ENCODE results near the gene HHAT. TPM values are rescaled to one million over a fixed set of nuclear protein-coding genes. Genes with fewer than 3 reads are reported as not detected.

Gene HHAT
- total RNA-seq, 2 donors from 2014 or later = 1.6 to 2.0 TPM

DNA sequence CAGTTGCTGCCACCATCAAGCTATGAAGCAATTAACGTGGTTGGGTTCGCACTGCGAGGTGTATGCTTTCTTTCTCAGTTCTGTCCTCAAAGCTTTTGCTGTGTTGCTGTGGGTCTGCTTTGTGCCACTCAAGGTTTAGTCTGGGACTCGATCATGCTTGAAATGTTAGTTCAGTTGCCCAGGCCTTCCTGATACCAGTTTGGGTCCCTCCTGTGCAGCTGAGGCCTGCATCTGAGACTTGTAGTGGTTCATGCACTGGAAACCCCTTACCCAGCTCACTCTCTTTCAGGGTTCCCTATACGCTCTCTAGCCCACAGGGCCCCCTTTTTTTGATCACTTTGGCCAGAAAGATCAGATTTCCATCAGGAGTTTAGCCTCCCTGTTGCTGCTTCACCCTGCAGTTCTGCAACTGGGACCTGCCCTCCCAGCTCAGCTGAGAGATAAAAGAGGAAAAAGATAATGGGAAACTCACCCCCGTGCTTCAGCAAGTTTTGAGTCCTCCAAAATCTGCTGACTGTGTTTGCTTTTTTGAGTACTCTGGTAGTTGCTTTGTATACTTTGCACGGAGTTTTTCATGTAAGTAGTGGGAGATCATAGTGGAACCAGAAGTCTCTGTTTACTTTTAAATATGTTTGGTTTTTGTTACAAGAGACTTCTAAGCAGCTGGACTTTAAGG, 317.0 kb downstream of the HHAT start:
- Histone ChIP-seq H3K27ac (no peak overlapping the region), H3K4me1 (no peaks in the 10 kb centered on the region), H3K27me3 (no peaks in the 10 kb centered on the region), H3K4me3 (no peak overlapping the region), H3K36me3 (no peaks in the 10 kb centered on the region), H3K9me3 (no peaks in the 10 kb centered on the region)
- no peak for DNase-seq (ENCODE audit: low spot score)
- TF ChIP-seq, protein P1, sequence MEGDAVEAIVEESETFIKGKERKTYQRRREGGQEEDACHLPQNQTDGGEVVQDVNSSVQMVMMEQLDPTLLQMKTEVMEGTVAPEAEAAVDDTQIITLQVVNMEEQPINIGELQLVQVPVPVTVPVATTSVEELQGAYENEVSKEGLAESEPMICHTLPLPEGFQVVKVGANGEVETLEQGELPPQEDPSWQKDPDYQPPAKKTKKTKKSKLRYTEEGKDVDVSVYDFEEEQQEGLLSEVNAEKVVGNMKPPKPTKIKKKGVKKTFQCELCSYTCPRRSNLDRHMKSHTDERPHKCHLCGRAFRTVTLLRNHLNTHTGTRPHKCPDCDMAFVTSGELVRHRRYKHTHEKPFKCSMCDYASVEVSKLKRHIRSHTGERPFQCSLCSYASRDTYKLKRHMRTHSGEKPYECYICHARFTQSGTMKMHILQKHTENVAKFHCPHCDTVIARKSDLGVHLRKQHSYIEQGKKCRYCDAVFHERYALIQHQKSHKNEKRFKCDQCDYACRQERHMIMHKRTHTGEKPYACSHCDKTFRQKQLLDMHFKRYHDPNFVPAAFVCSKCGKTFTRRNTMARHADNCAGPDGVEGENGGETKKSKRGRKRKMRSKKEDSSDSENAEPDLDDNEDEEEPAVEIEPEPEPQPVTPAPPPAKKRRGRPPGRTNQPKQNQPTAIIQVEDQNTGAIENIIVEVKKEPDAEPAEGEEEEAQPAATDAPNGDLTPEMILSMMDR (IDR thresholded peaks at IDR 0.05) = no peak

- TF ChIP-seq, protein P1 (IDR thresholded peaks at IDR 0.05) = no peak
- H3K4me1 ChIP-seq = no peaks in the 10 kb centered on the region
- H3K27ac ChIP-seq = no peak overlapping the region
- H3K9me3 ChIP-seq = no peaks in the 10 kb centered on the region
- no peak overlapping the region for H3K4me3 ChIP-seq
- no peaks in the 10 kb centered on the region for H3K36me3 ChIP-seq
- H3K27me3 ChIP-seq = no peaks in the 10 kb centered on the region
- no peak for DNase-seq (ENCODE audit: low spot score)
These were observed 317.5 kb downstream of the HHAT start for GRCh38 chr1:210646258-210646616.

DNA sequence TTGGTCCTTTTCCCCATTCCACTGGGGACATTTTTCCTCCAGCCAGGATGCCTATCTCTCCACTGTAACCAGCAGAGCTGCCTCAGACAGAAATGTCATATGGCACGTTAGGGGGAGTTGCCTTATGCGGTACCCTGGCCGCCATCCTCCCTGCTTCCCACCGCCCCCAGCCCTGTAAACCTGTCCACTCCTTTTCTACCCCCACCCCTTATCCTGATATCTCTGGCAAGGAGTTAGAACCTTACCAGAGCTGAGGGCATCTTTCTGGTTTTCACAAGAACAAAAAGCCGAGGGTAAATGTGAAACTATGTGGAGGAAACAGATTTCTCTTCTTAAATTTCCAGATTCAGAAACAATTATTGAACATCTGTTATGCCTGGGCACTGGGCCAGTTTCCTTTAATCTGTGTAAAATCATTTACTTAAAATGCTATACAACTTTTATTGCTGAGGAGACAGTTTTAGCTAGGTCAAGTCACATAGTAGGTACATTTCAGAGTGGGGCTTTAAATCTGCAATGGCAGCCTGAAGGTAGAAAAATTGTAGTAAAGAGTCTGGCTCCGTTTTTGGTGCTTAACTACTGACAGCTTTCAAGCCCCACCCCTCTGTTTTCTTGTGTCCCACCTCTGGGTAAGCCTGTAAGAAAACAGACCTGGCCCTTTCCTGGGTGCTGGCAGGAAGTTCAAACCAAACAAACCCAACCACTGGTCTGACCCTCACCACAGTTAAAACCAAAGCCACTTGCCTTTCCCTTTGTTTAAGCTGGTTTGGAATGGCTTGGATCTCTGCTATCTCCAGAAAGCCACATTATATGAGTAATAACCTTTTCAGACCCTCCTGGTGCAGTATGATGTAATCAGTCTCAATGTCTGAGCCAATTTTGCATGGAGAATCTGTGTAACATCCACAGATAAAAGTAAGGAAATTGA, 319.0 kb downstream of the HHAT start:
- H3K4me1 ChIP-seq = no peaks in the 10 kb centered on the region
- DNase-seq (ENCODE audit: low spot score) = no peak
- no peak overlapping the region for H3K27ac ChIP-seq
- no peaks in the 10 kb centered on the region for H3K27me3 ChIP-seq
- H3K36me3 ChIP-seq = no peaks in the 10 kb centered on the region
- H3K4me3 ChIP-seq = no peak overlapping the region
- TF ChIP-seq, protein P1 (IDR thresholded peaks at IDR 0.05) = no peak
- H3K9me3 ChIP-seq = no peaks in the 10 kb centered on the region

DNA sequence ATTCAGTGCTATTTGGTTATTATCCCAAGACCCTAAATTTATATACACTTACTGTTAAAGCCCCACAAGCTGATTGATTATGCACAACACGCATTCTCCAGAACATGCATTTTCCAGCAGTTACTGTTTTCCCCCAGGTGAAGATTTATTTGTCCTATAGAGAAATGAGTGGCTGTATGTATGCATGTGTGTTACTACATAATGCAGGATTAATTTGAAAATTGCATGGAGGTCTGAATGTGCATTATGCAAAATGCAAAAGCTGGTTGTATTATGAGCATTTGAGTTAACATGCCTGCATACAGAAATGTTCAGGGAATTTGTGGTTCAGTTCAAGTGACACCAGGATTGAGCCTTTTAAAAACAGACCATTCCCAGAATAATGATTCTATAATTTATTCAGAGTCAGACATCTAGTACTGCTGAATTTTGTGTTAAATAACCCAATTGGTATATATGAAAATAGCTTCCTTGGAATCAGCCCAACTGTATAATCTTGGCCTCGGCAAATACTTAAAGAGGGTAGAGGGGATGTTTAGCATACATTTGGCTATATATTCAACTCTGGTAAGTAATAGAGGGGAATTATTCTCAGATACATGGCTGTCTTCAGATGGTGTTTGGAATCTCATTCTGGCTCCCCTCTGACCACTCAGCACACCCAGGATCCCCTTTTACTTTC, 320.0 kb downstream of the HHAT start:
- no peaks in the 10 kb centered on the region for H3K9me3 ChIP-seq
- no peak for DNase-seq (ENCODE audit: low spot score)
- TF ChIP-seq, protein P1 (IDR thresholded peaks at IDR 0.05) = no peak

DNA sequence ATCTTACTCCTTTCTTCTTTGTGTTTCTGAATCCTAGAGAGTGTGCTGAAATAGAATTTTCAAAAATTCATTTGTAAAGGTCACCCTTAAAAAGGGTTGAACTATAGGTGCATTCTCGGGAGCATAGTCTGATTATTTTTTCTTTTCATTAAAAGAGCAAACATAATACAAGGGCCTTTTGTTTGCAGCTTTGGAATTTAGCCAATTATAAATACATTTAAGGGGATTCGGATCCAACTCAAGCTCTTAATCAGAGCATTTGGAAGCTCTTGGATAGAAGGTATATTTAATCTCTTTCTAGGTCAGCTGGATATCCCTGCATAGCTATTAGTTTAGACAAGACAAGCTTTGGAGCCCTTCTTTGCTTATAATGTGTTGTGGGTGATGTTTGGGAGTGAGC, 321.7 kb downstream of the HHAT start:
- H3K27ac ChIP-seq = no peak overlapping the region
- H3K36me3 ChIP-seq = no peaks in the 10 kb centered on the region
- no peaks in the 10 kb centered on the region for H3K4me1 ChIP-seq
- DNase-seq (ENCODE audit: low spot score) = no peak
- TF ChIP-seq, protein P1 (IDR thresholded peaks at IDR 0.05) = no peak
- no peaks in the 10 kb centered on the region for H3K27me3 ChIP-seq
- no peaks in the 10 kb centered on the region for H3K9me3 ChIP-seq
- H3K4me3 ChIP-seq = no peak overlapping the region

More for the DNA sequence above, 320.0 kb downstream of the HHAT start:
- Histone ChIP-seq H3K27me3 (no peaks in the 10 kb centered on the region), H3K27ac (no peak overlapping the region), H3K4me3 (no peak overlapping the region), H3K36me3 (no peaks in the 10 kb centered on the region), H3K4me1 (no peaks in the 10 kb centered on the region)

All from right atrium auricular region (tissue), 2 donors.